OCI-LY7 (cell line): ENCODE results near the gene STKLD1. TPM values are rescaled to one million over a fixed set of nuclear protein-coding genes. Genes with fewer than 3 reads are reported as not detected.

Experiments
- BruUV-seq: library from RNA; stranded (reverse); fragments of 400-500 nt; replicated peaks from 2 replicates; lab custom pipeline; 2021; lab: Mats Ljungman, UMichigan
- CTCF ChIA-PET: fragments of 300-600 bp; sonication (Branson Sonifier 250); formaldehyde crosslinking; loops from one replicate; lab custom pipeline; 2022; ENCODE audit warnings: antibody characterized with exemption; ENCODE audit not compliant: unreplicated experiment; lab: Charles Lee
- POLR2A ChIA-PET: fragments of 300-600 bp; sonication (Branson Sonifier 250); formaldehyde crosslinking; loops from one replicate; lab custom pipeline; 2022; ENCODE audit warnings: antibody characterized with exemption; lab: Charles Lee
- DNase-seq: peaks from one replicate; pipeline ENCODE4 v3.0.0-alpha.2; 2015; ENCODE audit warnings: low spot score
- H2AFZ ChIP-seq: fragments of 200-600 bp; sonication (generic), shearing (Covaris generic); 2 replicates; pipeline ENCODE4 v1.6.1; 2014; ENCODE audit warnings: mild to moderate bottlenecking, antibody characterized with exemption, low read length, moderate library complexity
- H3K27ac ChIP-seq: fragments of 200-600 bp; sonication (generic); 2 replicates; pipeline ENCODE4 v1.5.1; 2014; ENCODE audit warnings: mixed run types, low read depth, mild to moderate bottlenecking, moderate library complexity, low read length, inconsistent platforms; ENCODE audit not compliant: poor library complexity, severe bottlenecking
- H3K36me3 ChIP-seq: fragments of 200-600 bp; sonication (generic); 2 replicates; pipeline ENCODE4 v1.6.1; 2014; ENCODE audit warnings: mild to moderate bottlenecking, antibody characterized with exemption, low read length, moderate library complexity, mixed read lengths; ENCODE audit not compliant: insufficient read depth
- H3K4me1 ChIP-seq: fragments of 200-600 bp; sonication (generic); 2 replicates; pipeline ENCODE4 v1.5.1; 2014; ENCODE audit warnings: mild to moderate bottlenecking, low read length; ENCODE audit not compliant: insufficient read depth, poor library complexity, severe bottlenecking
- H3K4me2 ChIP-seq: fragments of 200-600 bp; sonication (generic); 2 replicates; pipeline ENCODE4 v1.6.1; 2014; ENCODE audit warnings: mild to moderate bottlenecking, low read length
- H3K4me3 ChIP-seq: fragments of 200-600 bp; sonication (generic); 2 replicates; pipeline ENCODE4 v1.5.1; 2014; ENCODE audit warnings: mild to moderate bottlenecking, low read depth, low read length; ENCODE audit not compliant: poor library complexity, severe bottlenecking
- H3K79me2 ChIP-seq: fragments of 200-600 bp; sonication (generic); 2 replicates; pipeline ENCODE4 v1.6.1; 2016; ENCODE audit warnings: low read depth, mild to moderate bottlenecking, low read length, moderate library complexity, mixed read lengths; ENCODE audit not compliant: insufficient read depth
- H3K9me2 ChIP-seq: fragments of 200-600 bp; sonication (generic); 2 replicates; pipeline ENCODE4 v1.6.1; 2016; ENCODE audit warnings: mild to moderate bottlenecking, low read length, mixed read lengths; ENCODE audit not compliant: insufficient read depth
- H3K9me3 ChIP-seq: fragments of 200-600 bp; sonication (generic); 2 replicates; pipeline ENCODE4 v1.6.1; 2014; ENCODE audit warnings: mild to moderate bottlenecking, mixed run types, low read length, mixed read lengths
- H4K20me1 ChIP-seq: fragments of 200-600 bp; sonication (generic); 2 replicates; pipeline ENCODE4 v1.6.1; 2014; ENCODE audit warnings: mild to moderate bottlenecking, antibody characterized with exemption, low read length, moderate library complexity, mixed read lengths; ENCODE audit not compliant: insufficient read depth
- EZH2phosphoT487 ChIP-seq: fragments of 200-600 bp; sonication (generic); IDR thresholded peaks from 2 replicates; pipeline ENCODE4 v1.6.1; 2018; ENCODE audit warnings: low read depth, borderline replicate concordance, mild to moderate bottlenecking, mixed run types, antibody characterized with exemption, low read length, moderate library complexity, mixed read lengths
- intact Hi-C: fragments of 100-400 bp; cut with micrococcal nuclease; formaldehyde crosslinking; loops from one replicate; pipeline ENCODE4 v1.10.0; 2022; ENCODE audit not compliant: unreplicated experiment
- total RNA-seq, 2 experiments: library from RNA; depleted of rRNA in 1 of 2; stranded (reverse); fragments of >200 nt in 1 of 2; shearing (Covaris generic) in 1 of 2; gene quantifications; 2 replicates each; pipeline ENCODE4 v1.2.3, GENCODE V29; 2014 to 2022
- TF ChIP-seq, protein P1 (sequence below): fragments of 200-600 bp; sonication (generic); conservative IDR thresholded peaks from 2 replicates; pipeline ENCODE4 v1.5.1; 2014; ENCODE audit warnings: mild to moderate bottlenecking, antibody characterized with exemption, low read length, moderate library complexity, mixed read lengths

Gene STKLD1
- total RNA-seq, 2 experiments from 2014 or later = 1.4 to 1.7 TPM

DNA sequence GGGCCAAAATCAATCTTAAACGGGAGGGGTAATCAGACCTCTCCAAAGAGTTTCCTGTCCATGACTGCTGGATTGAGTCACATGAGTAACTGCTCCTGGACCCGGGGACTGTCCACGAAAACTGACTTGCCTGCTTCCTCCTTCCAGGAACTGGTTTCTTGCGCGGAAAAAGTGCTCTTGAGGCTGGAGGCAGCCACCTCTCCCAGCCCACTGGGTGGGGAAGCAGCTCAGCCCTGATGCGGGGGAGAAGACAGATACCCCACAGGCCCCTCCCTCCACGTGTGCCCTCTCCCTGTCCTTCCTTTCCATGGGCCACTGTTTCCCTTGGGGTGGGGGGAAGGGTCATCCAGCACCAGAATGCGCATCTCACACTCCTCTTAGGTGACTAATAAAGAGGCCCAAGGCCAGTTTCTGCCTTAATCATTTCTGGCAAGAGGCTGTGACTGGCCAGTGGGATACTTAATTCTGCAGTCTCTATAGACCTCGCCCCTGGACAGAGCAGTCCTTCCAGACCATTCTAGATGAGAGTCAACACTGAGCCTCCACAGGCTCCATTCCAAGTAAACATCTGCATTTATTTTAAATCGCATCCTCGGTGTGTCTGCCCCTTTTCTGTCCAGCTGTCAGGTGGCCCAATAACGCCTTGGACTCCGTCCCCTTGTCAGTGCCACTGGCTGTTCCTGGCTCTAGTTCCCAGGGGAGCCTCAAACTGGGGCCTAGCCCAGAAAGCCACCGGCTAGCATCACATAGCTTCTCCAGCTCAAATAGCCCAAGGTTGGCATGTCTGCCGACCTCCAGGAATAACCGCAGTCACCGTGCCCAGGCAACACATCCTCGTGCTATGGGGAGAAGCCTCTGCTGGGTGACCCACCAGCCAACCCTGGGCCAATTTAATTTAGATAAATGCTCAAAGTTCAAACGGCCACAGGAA is 29.6 kb downstream of the STKLD1 start:
- no peaks in the 10 kb centered on the region for H3K79me2 ChIP-seq
- BruUV-seq = TSS peak; percentile 34
- no peaks in the 10 kb centered on the region for H3K9me3 ChIP-seq
- no peak overlapping the region for H2AFZ ChIP-seq
- H3K36me3 ChIP-seq = peaks cover 77% of the 10 kb centered on the region
- no peak overlapping the region for H3K4me2 ChIP-seq
- ChIA-PET POLR2A (no interaction called here), CTCF (interaction anchor here (0.6 kb wide), 1 partner anchor 10 kb away, joined by 3 read pairs; no protein-coding TSS in a partner anchor)
- intact Hi-C loops = loop anchor here (1.0 kb wide), 1 partner anchor 57 kb away; no protein-coding TSS in a partner anchor
- peaks cover 17% of the 10 kb centered on the region for H3K4me1 ChIP-seq
- TF ChIP-seq, protein P1, sequence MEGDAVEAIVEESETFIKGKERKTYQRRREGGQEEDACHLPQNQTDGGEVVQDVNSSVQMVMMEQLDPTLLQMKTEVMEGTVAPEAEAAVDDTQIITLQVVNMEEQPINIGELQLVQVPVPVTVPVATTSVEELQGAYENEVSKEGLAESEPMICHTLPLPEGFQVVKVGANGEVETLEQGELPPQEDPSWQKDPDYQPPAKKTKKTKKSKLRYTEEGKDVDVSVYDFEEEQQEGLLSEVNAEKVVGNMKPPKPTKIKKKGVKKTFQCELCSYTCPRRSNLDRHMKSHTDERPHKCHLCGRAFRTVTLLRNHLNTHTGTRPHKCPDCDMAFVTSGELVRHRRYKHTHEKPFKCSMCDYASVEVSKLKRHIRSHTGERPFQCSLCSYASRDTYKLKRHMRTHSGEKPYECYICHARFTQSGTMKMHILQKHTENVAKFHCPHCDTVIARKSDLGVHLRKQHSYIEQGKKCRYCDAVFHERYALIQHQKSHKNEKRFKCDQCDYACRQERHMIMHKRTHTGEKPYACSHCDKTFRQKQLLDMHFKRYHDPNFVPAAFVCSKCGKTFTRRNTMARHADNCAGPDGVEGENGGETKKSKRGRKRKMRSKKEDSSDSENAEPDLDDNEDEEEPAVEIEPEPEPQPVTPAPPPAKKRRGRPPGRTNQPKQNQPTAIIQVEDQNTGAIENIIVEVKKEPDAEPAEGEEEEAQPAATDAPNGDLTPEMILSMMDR = no peak
- TF ChIP-seq EZH2phosphoT487 = no peak
- H3K27ac ChIP-seq = peak overlapping the region; percentile 8
- H3K9me2 ChIP-seq = no peaks in the 10 kb centered on the region
- no peaks in the 10 kb centered on the region for H4K20me1 ChIP-seq
- no peak for DNase-seq
- H3K4me3 ChIP-seq = no peak overlapping the region

DNA sequence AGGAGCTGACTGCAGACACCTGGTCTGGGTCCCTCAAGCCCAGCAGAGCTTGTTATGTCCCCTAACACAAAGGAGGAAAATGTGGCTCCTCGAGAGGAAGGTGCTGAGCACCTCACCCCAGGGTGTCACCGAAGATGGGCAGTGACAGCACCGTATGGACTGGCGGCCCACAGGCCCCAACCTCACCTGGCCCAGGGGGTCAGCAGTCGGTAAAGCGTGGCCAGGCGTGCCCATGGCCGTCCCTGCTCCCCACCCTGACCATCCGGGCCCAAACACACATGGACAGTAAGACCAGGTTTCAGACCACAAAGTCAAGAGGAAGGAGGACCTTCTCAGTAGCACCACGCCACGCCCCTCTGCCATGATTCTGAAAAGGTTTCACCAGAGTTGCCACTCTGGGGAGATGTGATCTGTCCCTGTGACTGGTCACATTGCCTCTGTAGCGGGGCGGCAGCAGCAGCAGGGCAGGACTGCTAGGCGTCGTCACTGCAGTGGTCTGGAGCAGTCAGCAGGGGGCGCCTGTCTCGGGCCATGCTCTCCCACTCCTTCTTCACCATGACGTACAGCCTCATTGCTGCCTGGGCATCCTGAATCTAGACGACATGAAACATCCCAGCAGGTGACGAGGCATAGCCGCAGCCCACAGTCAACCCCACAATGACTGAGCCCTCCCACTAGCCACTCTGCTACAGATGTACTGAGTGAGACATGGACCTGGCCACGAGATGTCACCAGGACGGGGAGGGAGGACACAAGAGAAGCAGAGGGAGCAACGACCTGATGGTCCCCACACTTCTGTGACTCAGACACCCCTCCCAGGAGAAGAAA is 30.5 kb downstream of the STKLD1 start:
- H3K79me2 ChIP-seq = no peaks in the 10 kb centered on the region
- DNase-seq = peak; percentile 79
- H3K27ac ChIP-seq = peak overlapping the region; percentile 8
- no peak overlapping the region for H2AFZ ChIP-seq
- peaks cover 17% of the 10 kb centered on the region for H3K4me1 ChIP-seq
- ChIA-PET POLR2A (no interaction called here), CTCF (interaction anchor here (0.6 kb wide), 1 partner anchor 11 kb away, joined by 3 read pairs; no protein-coding TSS in a partner anchor)
- H3K4me3 ChIP-seq = no peak overlapping the region
- no peaks in the 10 kb centered on the region for H3K9me3 ChIP-seq
- intact Hi-C loops = loop anchor here (1.0 kb wide), 2 partner anchors 56 to 80 kb away; no protein-coding TSS in a partner anchor
- no peaks in the 10 kb centered on the region for H3K9me2 ChIP-seq
- no peak overlapping the region for H3K4me2 ChIP-seq
- H3K36me3 ChIP-seq = peaks cover 84% of the 10 kb centered on the region
- no peak for TF ChIP-seq EZH2phosphoT487
- TF ChIP-seq, protein P1 = peak; percentile 94
- H4K20me1 ChIP-seq = no peaks in the 10 kb centered on the region
- no TSS peak for BruUV-seq
